GM19023 (cell line): ENCODE results near the gene MYBL2.
"Not testable (repeated sequence)": the region's sequence is repeated elsewhere in the genome, so short reads cannot be mapped to it uniquely, and the experiment has no call there.

Experiments used
- ATAC-seq: cut with Tn5 transposase; IDR thresholded peaks from one replicate; pipeline ENCODE4 v1.9.1; 2021; ENCODE audit warnings: mild to moderate bottlenecking, moderate library complexity; ENCODE audit not compliant: unreplicated experiment

Gene MYBL2

GRCh38 chr20:43749734-43750294, 82.9 kb downstream of the MYBL2 start:
- no peak for ATAC-seq

- ATAC-seq, result no peak
Observed at GRCh38 chr20:43750774-43751166, 83.9 kb downstream of the MYBL2 start.

DNA sequence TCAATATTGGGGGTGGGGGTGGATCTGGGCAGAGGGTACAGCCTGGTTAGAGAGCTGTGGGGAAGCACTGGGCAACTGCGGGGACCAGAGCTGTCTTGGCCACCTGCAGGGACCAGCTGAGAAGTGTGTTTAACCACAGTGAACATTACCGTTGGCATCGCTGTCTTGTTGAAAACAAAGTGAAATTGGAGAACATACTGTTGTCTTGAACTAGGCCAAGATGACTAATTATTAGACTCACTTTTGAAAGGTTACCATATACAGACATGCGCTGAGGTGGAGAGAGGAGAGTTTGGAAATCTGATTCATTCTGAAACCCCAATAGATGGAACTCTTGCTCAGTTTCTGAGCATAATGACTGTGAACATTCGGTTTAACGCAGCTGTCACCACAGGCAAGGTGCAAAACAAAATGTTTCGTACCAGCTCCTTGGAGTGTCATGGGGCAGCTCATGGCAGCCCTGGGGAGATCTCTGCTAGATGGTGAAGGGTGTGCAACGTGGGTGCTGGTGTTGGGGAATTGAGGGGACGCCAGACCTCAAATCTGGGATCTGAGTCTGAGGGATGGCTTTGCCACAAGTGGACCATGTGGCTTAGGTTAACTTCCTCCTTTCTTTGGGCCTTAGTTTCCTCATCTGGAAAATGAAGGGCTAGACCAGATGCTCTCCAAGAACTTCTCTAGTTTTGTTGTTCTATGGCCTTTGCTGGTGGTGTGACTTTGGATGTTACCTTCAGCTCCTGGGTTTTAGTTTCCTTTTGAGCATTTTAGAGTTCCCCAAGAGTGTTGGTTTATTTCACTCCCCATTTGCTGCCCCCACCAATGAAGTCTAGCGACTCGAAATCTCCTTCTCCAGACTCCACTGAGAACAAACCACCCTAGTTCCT, 84.5 kb downstream of the MYBL2 start:
- ATAC-seq, result peak; percentile 75

- no peak for ATAC-seq
Observed at GRCh38 chr20:43752051-43752360, 85.1 kb downstream of the MYBL2 start.

- ATAC-seq, result peak; percentile 53
Observed at GRCh38 chr20:43752561-43753301, 85.8 kb downstream of the MYBL2 start.

DNA sequence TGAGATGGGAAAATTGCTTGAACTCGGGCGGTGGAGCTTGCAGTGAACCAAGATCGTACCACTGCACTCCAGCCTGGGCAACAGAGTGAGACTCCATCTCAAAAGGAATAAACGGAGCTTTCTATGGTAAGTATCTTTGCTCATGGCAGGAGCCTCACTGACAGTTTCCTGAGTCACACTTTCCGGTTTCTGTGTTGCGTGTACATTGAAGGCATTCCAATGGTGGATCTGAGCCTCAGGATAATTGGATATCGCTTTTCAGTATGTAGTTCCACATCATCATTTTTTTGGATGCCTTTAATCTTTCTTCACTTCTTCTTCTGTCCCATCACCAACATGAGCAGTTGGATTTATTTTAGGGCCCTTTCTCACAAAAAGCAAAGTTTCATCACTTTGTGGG, 88.5 kb downstream of the MYBL2 start:
- ATAC-seq, result no peak

- no peak for ATAC-seq
Observed at GRCh38 chr20:43755851-43756250, 88.9 kb downstream of the MYBL2 start.

GRCh38 chr20:43757888-43758287, 91.0 kb downstream of the MYBL2 start:
- ATAC-seq, result not testable (repeated sequence)

GRCh38 chr20:43761386-43762340, 94.7 kb downstream of the MYBL2 start:
- no peak for ATAC-seq

GRCh38 chr20:43762911-43763310, 96.0 kb downstream of the MYBL2 start:
- no peak for ATAC-seq

GRCh38 chr20:43765916-43766315, 99.0 kb downstream of the MYBL2 start:
- ATAC-seq, result no peak
